ENCODE results near the gene SPEN.
A peak's percentile ranks its signal among the peaks of the same experiment; 100 is the strongest.

Gene SPEN

DNA sequence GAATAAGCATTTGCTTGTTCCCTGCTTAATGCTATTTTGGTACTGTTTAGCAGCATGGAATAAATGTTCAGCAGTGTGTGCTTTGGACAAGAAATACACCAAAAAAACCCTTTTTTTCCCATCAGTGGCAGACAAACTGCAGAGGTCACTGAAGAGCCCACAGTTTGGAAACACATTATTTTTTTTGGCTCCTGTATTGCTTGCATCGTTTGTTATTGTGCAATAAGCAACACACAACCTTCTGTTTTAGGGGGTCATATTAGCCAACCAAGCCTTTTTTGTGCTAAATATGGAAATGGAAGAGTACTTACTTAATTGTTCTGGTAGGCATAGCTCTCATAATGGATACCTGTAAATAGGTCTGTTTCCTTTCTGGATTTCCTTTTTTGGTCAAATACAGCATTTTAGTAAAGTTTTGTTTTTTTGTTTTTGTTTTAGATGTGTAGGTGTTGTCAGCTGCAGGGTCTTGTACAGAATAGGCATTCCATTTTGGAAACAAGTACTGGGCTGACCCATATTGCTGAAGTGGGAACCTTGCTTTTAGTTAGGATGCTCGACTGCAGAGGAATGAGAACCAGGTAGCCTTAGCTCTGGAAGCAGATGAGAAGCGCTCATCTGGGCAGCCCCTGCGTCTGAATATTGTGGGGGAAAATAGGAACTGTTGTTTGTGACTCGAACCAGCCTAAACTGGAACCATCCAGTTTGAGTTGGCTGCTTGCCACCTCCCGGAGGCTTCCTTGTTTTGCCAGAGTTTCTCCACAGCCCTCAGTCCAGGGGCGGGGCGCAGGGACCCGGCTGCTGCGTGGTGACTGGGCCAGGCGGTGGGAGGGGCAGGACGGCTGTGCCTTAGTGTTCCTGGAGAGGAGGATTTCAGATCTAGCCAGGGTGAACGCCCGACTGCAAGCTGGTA is 38.4 kb downstream of the SPEN start (continued):
- TF ChIP-seq ZNF624 (tag by site-specific recombination; IDR thresholded peaks at IDR 0.05) (no peak), ZBTB17 (tag by site-specific recombination; IDR thresholded peaks at IDR 0.05) (peak; percentile 83), YY2 (tag by site-specific recombination; IDR thresholded peaks at IDR 0.05) (no peak), ZNF138 (tag by site-specific recombination; IDR thresholded peaks at IDR 0.05; ENCODE audit: borderline replicate concordance) (no peak), ZNF76 (tag by site-specific recombination; IDR thresholded peaks at IDR 0.05; ENCODE audit: borderline replicate concordance, low read depth) (no peak), ZNF2 (tag by site-specific recombination; IDR thresholded peaks at IDR 0.05) (peak; percentile 37; the same call in 1 of the 2 replicates), ZNF155 (tag by site-specific recombination; IDR thresholded peaks at IDR 0.05) (no peak), ZNF354C (tag by site-specific recombination; IDR thresholded peaks at IDR 0.05; ENCODE audit: borderline replicate concordance, low read depth) (no peak), ZNF610 (tag by site-specific recombination; IDR thresholded peaks at IDR 0.05; ENCODE audit: borderline replicate concordance) (0 out of 2 replicates have a peak, but pooled peaks have one; percentile 21), ZNF623 (tag by site-specific recombination; IDR thresholded peaks at IDR 0.05) (0 out of 2 replicates have a peak, but pooled peaks have one; percentile 6), GFI1B (tag by site-specific recombination; IDR thresholded peaks at IDR 0.05) (no peak), ZNF549 (tag by site-specific recombination; IDR thresholded peaks at IDR 0.05) (no peak), ZNF792 (tag by site-specific recombination; IDR thresholded peaks at IDR 0.05) (no peak), ZNF266 (tag by site-specific recombination; IDR thresholded peaks at IDR 0.05; ENCODE audit: low read depth) (no peak), GLIS2 (tag by site-specific recombination; IDR thresholded peaks at IDR 0.05) (no peak), ZNF112 (tag by site-specific recombination; IDR thresholded peaks at IDR 0.05) (no peak), ZNF114 (tag by site-specific recombination; IDR thresholded peaks at IDR 0.05) (no peak), ZNF747 (tag by site-specific recombination; IDR thresholded peaks at IDR 0.05) (no peak), MZF1 (tag by site-specific recombination; IDR thresholded peaks at IDR 0.05; ENCODE audit: borderline replicate concordance) (0 out of 2 replicates have a peak, but pooled peaks have one; percentile 8), ZNF133 (tag by site-specific recombination; IDR thresholded peaks at IDR 0.05) (no peak), ZNF302 (tag by site-specific recombination; IDR thresholded peaks at IDR 0.05; ENCODE audit: low read depth) (no peak), PRDM1 (tag by site-specific recombination; IDR thresholded peaks at IDR 0.05) (peak; percentile 22; the same call in 1 of the 2 replicates), ZNF664 (tag by site-specific recombination; IDR thresholded peaks at IDR 0.05) (no peak), ZIC2 (tag by site-specific recombination; IDR thresholded peaks at IDR 0.05) (no peak), ZNF202 (tag by site-specific recombination; IDR thresholded peaks at IDR 0.05; ENCODE audit: borderline replicate concordance) (no peak)
- TF ChIP-seq, protein P1, sequence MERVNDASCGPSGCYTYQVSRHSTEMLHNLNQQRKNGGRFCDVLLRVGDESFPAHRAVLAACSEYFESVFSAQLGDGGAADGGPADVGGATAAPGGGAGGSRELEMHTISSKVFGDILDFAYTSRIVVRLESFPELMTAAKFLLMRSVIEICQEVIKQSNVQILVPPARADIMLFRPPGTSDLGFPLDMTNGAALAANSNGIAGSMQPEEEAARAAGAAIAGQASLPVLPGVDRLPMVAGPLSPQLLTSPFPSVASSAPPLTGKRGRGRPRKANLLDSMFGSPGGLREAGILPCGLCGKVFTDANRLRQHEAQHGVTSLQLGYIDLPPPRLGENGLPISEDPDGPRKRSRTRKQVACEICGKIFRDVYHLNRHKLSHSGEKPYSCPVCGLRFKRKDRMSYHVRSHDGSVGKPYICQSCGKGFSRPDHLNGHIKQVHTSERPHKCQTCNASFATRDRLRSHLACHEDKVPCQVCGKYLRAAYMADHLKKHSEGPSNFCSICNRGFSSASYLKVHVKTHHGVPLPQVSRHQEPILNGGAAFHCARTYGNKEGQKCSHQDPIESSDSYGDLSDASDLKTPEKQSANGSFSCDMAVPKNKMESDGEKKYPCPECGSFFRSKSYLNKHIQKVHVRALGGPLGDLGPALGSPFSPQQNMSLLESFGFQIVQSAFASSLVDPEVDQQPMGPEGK (tag by site-specific recombination; IDR thresholded peaks at IDR 0.05): peak; percentile 61
- TF ChIP-seq, protein P2, sequence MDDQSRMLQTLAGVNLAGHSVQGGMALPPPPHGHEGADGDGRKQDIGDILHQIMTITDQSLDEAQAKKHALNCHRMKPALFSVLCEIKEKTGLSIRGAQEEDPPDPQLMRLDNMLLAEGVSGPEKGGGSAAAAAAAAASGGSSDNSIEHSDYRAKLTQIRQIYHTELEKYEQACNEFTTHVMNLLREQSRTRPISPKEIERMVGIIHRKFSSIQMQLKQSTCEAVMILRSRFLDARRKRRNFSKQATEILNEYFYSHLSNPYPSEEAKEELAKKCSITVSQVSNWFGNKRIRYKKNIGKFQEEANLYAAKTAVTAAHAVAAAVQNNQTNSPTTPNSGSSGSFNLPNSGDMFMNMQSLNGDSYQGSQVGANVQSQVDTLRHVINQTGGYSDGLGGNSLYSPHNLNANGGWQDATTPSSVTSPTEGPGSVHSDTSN (CRISPR knock-in tag; IDR thresholded peaks at IDR 0.05): no peak
- TF ChIP-seq, protein P3, sequence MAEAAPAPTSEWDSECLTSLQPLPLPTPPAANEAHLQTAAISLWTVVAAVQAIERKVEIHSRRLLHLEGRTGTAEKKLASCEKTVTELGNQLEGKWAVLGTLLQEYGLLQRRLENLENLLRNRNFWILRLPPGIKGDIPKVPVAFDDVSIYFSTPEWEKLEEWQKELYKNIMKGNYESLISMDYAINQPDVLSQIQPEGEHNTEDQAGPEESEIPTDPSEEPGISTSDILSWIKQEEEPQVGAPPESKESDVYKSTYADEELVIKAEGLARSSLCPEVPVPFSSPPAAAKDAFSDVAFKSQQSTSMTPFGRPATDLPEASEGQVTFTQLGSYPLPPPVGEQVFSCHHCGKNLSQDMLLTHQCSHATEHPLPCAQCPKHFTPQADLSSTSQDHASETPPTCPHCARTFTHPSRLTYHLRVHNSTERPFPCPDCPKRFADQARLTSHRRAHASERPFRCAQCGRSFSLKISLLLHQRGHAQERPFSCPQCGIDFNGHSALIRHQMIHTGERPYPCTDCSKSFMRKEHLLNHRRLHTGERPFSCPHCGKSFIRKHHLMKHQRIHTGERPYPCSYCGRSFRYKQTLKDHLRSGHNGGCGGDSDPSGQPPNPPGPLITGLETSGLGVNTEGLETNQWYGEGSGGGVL (tag by site-specific recombination; IDR thresholded peaks at IDR 0.05): no peak
- TF ChIP-seq, protein P4, sequence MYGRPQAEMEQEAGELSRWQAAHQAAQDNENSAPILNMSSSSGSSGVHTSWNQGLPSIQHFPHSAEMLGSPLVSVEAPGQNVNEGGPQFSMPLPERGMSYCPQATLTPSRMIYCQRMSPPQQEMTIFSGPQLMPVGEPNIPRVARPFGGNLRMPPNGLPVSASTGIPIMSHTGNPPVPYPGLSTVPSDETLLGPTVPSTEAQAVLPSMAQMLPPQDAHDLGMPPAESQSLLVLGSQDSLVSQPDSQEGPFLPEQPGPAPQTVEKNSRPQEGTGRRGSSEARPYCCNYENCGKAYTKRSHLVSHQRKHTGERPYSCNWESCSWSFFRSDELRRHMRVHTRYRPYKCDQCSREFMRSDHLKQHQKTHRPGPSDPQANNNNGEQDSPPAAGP (tag by site-specific recombination; IDR thresholded peaks at IDR 0.05): no peak
- TF ChIP-seq, protein P5, sequence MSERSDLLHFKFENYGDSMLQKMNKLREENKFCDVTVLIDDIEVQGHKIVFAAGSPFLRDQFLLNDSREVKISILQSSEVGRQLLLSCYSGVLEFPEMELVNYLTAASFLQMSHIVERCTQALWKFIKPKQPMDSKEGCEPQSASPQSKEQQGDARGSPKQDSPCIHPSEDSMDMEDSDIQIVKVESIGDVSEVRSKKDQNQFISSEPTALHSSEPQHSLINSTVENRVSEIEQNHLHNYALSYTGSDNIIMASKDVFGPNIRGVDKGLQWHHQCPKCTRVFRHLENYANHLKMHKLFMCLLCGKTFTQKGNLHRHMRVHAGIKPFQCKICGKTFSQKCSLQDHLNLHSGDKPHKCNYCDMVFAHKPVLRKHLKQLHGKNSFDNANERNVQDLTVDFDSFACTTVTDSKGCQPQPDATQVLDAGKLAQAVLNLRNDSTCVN (tag by site-specific recombination; optimal IDR thresholded peaks at IDR 0.05): no peak
- TF ChIP-seq, protein P6, sequence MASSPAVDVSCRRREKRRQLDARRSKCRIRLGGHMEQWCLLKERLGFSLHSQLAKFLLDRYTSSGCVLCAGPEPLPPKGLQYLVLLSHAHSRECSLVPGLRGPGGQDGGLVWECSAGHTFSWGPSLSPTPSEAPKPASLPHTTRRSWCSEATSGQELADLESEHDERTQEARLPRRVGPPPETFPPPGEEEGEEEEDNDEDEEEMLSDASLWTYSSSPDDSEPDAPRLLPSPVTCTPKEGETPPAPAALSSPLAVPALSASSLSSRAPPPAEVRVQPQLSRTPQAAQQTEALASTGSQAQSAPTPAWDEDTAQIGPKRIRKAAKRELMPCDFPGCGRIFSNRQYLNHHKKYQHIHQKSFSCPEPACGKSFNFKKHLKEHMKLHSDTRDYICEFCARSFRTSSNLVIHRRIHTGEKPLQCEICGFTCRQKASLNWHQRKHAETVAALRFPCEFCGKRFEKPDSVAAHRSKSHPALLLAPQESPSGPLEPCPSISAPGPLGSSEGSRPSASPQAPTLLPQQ (tag by site-specific recombination; IDR thresholded peaks at IDR 0.05): 0 out of 2 replicates have a peak, but pooled peaks have one; percentile 24
